Measurements from ENCODE around the gene SP9.

DNA sequence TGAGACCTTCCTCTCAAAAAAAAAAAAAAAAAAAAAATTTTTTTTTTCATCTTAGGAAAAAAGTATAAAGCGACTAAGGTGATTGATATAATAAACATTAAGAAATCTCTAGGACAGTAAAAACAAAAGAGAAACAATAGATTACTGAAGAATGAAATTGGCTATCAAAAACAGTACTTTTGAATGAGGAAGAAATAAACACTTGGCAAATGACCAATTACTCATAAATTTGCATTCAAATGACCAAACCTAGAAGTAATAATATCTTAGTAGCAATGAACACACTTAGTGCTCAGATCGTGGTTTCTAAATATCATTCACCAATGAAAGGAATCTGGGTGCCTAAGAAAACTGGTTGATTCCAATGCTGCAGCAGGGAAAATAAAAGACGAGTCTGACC is 50.4 kb downstream of the SP9 start:
- TF ChIP-seq CTCF (IDR thresholded peaks at IDR 0.05) (no peak), POLR2A (IDR thresholded peaks at IDR 0.05) (no peak)
